T-helper 1 cell (primary cell): Measurements from ENCODE around the gene DIDO1.
A peak's percentile ranks its signal among the peaks of the same experiment; 100 is the strongest.

Experiments
- DNase-seq, 5 donors: peaks; one replicate each; pipeline ENCODE4 v3.0.0-alpha.2; 2012 to 2020

The DIDO1 gene

GRCh38 chr20:62891111-62891510 lies 35.2 kb downstream of the DIDO1 start:
- DNase-seq = peak in 4 of 5 donors; percentile 41 to 68 (median 55)

GRCh38 chr20:62890444-62890843 lies 35.9 kb downstream of the DIDO1 start:
- DNase-seq = no peak

- no peak for DNase-seq
Observed at GRCh38 chr20:62889871-62890270, 36.4 kb downstream of the DIDO1 start.

GRCh38 chr20:62889411-62889810 lies 36.9 kb downstream of the DIDO1 start:
- no peak for DNase-seq

- DNase-seq = no peak
Observed at GRCh38 chr20:62888910-62889309, 37.4 kb downstream of the DIDO1 start.

GRCh38 chr20:62888406-62888805 lies 37.9 kb downstream of the DIDO1 start:
- DNase-seq = no peak

GRCh38 chr20:62887860-62888239 lies 38.5 kb downstream of the DIDO1 start:
- no peak for DNase-seq

- DNase-seq = peak in 1 of 5 donors; percentile 61
Observed at GRCh38 chr20:62887152-62887859, 39.0 kb downstream of the DIDO1 start.

- no peak for DNase-seq
Observed at GRCh38 chr20:62886709-62887058, 39.6 kb downstream of the DIDO1 start.

- no peak for DNase-seq
Observed at GRCh38 chr20:62885896-62886708, 40.2 kb downstream of the DIDO1 start.

GRCh38 chr20:62885046-62885895 lies 41.0 kb downstream of the DIDO1 start:
- no peak for DNase-seq

- DNase-seq = no peak
Observed at GRCh38 chr20:62884556-62884955, 41.7 kb downstream of the DIDO1 start.

- no peak for DNase-seq
Observed at GRCh38 chr20:62882426-62882825, 43.9 kb downstream of the DIDO1 start.

- no peak for DNase-seq
Observed at GRCh38 chr20:62881662-62882395, 44.5 kb downstream of the DIDO1 start.

GRCh38 chr20:62880935-62881661 lies 45.2 kb downstream of the DIDO1 start:
- no peak for DNase-seq

GRCh38 chr20:62880147-62880934 lies 46.0 kb downstream of the DIDO1 start:
- no peak for DNase-seq

GRCh38 chr20:62879275-62880146 lies 46.8 kb downstream of the DIDO1 start:
- DNase-seq = no peak

GRCh38 chr20:62878244-62879038 lies 47.9 kb downstream of the DIDO1 start:
- no peak for DNase-seq
